GM18519 (cell line): ENCODE measurements around the gene TNFRSF25.

Experiments
- ATAC-seq: cut with Tn5 transposase; IDR thresholded peaks from one replicate; pipeline ENCODE4 v1.9.1; 2021; ENCODE audit warnings: mild to moderate bottlenecking, moderate library complexity; ENCODE audit not compliant: unreplicated experiment, low FRiP score

The TNFRSF25 gene

GRCh38 chr1:6423321-6423999 lies 42.5 kb downstream of the TNFRSF25 start:
- no peak for ATAC-seq

- no peak for ATAC-seq
Measured at GRCh38 chr1:6421266-6421665, 44.7 kb downstream of the TNFRSF25 start.

- no peak for ATAC-seq
Measured at GRCh38 chr1:6420454-6421042, 45.4 kb downstream of the TNFRSF25 start.

GRCh38 chr1:6419804-6420453 lies 46.0 kb downstream of the TNFRSF25 start, which contains the start of gene HES2:
Gene HES2, minus strand, starts transcription at chr1:6419919. Its CDS starts 99 bp downstream, at chr1:6419820.
- no peak for ATAC-seq

GRCh38 chr1:6419397-6419803 lies 46.6 kb downstream of the TNFRSF25 start:
- no peak for ATAC-seq

- no peak for ATAC-seq
Measured at GRCh38 chr1:6418668-6419396, 47.1 kb downstream of the TNFRSF25 start.

- no peak for ATAC-seq
Measured at GRCh38 chr1:6417961-6418667, 47.9 kb downstream of the TNFRSF25 start.

- no peak for ATAC-seq
Measured at GRCh38 chr1:6416906-6417305, 49.1 kb downstream of the TNFRSF25 start.

GRCh38 chr1:6416295-6416656 lies 49.7 kb downstream of the TNFRSF25 start:
- ATAC-seq, result no peak

- ATAC-seq, result no peak
Measured at GRCh38 chr1:6414881-6415626, 50.9 kb downstream of the TNFRSF25 start.

- ATAC-seq, result peak; percentile 54
Measured at GRCh38 chr1:6414443-6414844, 51.5 kb downstream of the TNFRSF25 start.

GRCh38 chr1:6412896-6413295 lies 53.1 kb downstream of the TNFRSF25 start:
- no peak for ATAC-seq
